Progenitor cell of endocrine pancreas (in vitro differentiated cells): ENCODE data around the gene B4GALT6. TPM values are rescaled to one million over a fixed set of nuclear protein-coding genes. Genes with fewer than 3 reads are reported as not detected.

Source experiments
- DNase-seq: peaks from one replicate; pipeline ENCODE4 v3.0.0; 2021; ENCODE audit warnings: low spot score; ENCODE audit not compliant: unreplicated experiment
- H3K27ac Mint-ChIP-seq: 2 replicates; pipeline ENCODE4 v1.8.0; 2021; ENCODE audit warnings: mild to moderate bottlenecking, moderate library complexity, mixed read lengths
- H3K27me3 Mint-ChIP-seq: 2 replicates; pipeline ENCODE4 v1.8.0; 2021; ENCODE audit warnings: mixed read lengths
- H3K36me3 Mint-ChIP-seq: 2 replicates; pipeline ENCODE4 v1.8.0; 2022; ENCODE audit warnings: mixed read lengths; ENCODE audit not compliant: insufficient read depth
- H3K4me1 Mint-ChIP-seq: 2 replicates; pipeline ENCODE4 v1.8.0; 2021; ENCODE audit warnings: low read depth, mixed read lengths
- H3K4me3 Mint-ChIP-seq: 2 replicates; pipeline ENCODE4 v1.8.0; 2021; ENCODE audit warnings: low read depth, mild to moderate bottlenecking, moderate library complexity, mixed read lengths
- H3K9me3 Mint-ChIP-seq: 2 replicates; pipeline ENCODE4 v1.8.0; 2021; ENCODE audit warnings: low read depth, mixed read lengths
- total RNA-seq: library from RNA; stranded (reverse); gene quantifications from 2 replicates; pipeline ENCODE4 v1.2.1, GENCODE V29; 2021
- TF ChIP-seq, protein P1 (sequence below): fragments of 200-600 bp; sonication (generic); IDR thresholded peaks from one replicate; pipeline ENCODE4 v1.5.0; 2021; ENCODE audit warnings: antibody characterized with exemption, mild to moderate bottlenecking; ENCODE audit not compliant: unreplicated experiment

Gene B4GALT6
- total RNA-seq, 1 donor from 2014 or later = 32.2 TPM

DNA sequence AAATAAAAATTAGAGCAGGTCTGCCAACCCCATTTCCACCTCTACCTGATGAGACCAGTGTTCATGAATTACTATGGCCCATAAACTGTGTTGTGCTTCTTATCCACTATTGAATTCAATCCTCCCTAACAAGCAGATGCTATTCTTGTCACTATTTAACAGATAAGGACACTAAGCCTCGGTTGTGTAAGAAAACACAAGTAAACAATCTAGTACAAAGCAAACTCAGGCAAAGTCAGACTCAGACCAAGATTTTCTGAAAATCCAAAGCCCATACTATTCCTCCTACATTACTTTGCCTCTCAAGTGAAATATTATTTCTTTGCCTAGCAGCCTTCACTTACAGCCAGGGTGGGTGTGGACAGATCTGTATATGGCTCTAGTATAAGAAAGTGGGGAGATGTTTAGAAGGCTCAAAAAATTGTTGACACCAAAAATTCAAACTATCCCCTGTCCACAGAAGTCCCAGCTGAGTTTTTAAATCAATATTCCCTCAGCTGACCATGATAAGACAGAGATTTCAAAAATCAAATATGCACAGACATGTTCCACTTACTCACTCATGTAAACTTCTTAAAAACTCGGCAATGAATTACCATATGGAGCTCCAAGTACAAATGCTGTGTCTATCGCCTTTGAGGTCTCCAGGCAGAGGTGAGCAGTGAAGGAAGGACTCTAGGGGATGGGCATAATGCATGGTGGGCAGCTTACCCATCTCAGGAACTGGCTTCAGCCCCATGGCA lies 108.7 kb downstream of the B4GALT6 start:
- TF ChIP-seq, protein P1, sequence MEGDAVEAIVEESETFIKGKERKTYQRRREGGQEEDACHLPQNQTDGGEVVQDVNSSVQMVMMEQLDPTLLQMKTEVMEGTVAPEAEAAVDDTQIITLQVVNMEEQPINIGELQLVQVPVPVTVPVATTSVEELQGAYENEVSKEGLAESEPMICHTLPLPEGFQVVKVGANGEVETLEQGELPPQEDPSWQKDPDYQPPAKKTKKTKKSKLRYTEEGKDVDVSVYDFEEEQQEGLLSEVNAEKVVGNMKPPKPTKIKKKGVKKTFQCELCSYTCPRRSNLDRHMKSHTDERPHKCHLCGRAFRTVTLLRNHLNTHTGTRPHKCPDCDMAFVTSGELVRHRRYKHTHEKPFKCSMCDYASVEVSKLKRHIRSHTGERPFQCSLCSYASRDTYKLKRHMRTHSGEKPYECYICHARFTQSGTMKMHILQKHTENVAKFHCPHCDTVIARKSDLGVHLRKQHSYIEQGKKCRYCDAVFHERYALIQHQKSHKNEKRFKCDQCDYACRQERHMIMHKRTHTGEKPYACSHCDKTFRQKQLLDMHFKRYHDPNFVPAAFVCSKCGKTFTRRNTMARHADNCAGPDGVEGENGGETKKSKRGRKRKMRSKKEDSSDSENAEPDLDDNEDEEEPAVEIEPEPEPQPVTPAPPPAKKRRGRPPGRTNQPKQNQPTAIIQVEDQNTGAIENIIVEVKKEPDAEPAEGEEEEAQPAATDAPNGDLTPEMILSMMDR = no peak
- Mint-ChIP-seq H3K9me3 (no peaks in the 10 kb centered on the region), H3K36me3 (no peaks in the 10 kb centered on the region), H3K27me3 (peaks cover 7% of the 10 kb centered on the region), H3K4me3 (no peak overlapping the region), H3K27ac (no peak overlapping the region), H3K4me1 (peaks cover 11% of the 10 kb centered on the region)
- no peak for DNase-seq

DNA sequence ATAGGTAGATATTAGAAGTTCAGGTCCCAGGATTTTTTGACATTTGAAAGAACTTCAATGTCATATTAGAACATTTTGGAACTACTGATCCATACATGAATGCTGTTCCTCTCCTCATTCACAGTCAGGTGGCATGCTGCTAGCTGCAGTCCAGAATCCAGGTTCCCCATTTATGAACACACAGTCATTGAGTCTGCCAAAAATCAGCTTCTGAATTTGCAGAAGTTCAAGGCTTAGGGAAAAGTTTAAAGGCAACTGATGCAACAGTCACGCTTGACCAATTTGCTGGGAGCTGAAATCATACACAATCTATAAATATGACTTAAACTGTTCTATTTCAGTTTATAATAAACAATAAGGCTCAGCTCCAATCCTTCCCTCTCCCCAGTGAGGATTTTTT lies 110.0 kb downstream of the B4GALT6 start:
- H3K4me1 Mint-ChIP-seq = peaks cover 11% of the 10 kb centered on the region
- no peaks in the 10 kb centered on the region for H3K9me3 Mint-ChIP-seq
- H3K4me3 Mint-ChIP-seq = no peak overlapping the region
- DNase-seq = no peak
- no peaks in the 10 kb centered on the region for H3K36me3 Mint-ChIP-seq
- H3K27me3 Mint-ChIP-seq = peaks cover 7% of the 10 kb centered on the region
- H3K27ac Mint-ChIP-seq = no peak overlapping the region
- TF ChIP-seq, protein P1 = no peak

Other genes with a start within 250 kb of the B4GALT6 start
- gene DSG3, start 236.8 kb downstream of the B4GALT6 start, total RNA-seq = not detected in 2 replicates
- gene DSG2, start 186.4 kb downstream of the B4GALT6 start, total RNA-seq = 119 and 120 TPM in 2 replicates
- 150 and 157 TPM in 2 replicates for gene TTR, start 92.7 kb downstream of the B4GALT6 start, total RNA-seq
- gene SLC25A52, start 76.3 kb upstream of the B4GALT6 start, total RNA-seq = not detected in 2 replicates